GM12878 (cell line): Measurements from ENCODE around the gene PFKP. TPM values are rescaled to one million over a fixed set of nuclear protein-coding genes. Genes with fewer than 3 reads are reported as not detected.
A peak's percentile ranks its signal among the peaks of the same experiment; 100 is the strongest.

Experiments used
- ATAC-seq: fragments of 200-7000 bp; cut with Tn5 transposase; 3 replicates; pipeline ENCODE4 v1.9.1; 2020; ENCODE audit warnings: mild to moderate bottlenecking, moderate library complexity
- BruUV-seq: library from RNA; stranded (reverse); fragments of 400-500 nt; replicated peaks from 2 replicates; lab custom pipeline; 2021; lab: Mats Ljungman, UMichigan
- CTCF ChIA-PET: fragments of 300-600 bp; sonication (Branson Sonifier 250); formaldehyde crosslinking; extraction: SDS; loops from one replicate; lab custom pipeline; 2021; ENCODE audit warnings: inconsistent platforms; lab: Yijun Ruan, JAX
- POLR2A ChIA-PET: fragments of 350-600 bp; formaldehyde crosslinking; extraction: SDS; loops from one replicate; lab custom pipeline; 2021; ENCODE audit warnings: inconsistent platforms; lab: Charles Lee
- RAD21 ChIA-PET: fragments of 300-600 bp; sonication (Branson Sonifier 250); formaldehyde crosslinking; loops from one replicate; lab custom pipeline; 2023; ENCODE audit warnings: antibody characterized with exemption; ENCODE audit not compliant: unreplicated experiment; lab: Charles Lee
- SMC1A ChIA-PET: fragments of 300-600 bp; sonication (Branson Sonifier 250); formaldehyde crosslinking; loops from one replicate; lab custom pipeline; 2023; ENCODE audit not compliant: unreplicated experiment, uncharacterized antibody; lab: Charles Lee
- DNase-seq: peaks from one replicate; pipeline ENCODE4 v3.0.0-alpha.2; 2011; ENCODE audit warnings: low read depth, low spot score
- FAIRE-seq: peaks from 3 replicates; lab custom pipeline; 2011; peaks lifted over from hg19 to GRCh38; lab: Jason Lieb, UNC
- H2AFZ ChIP-seq: 2 replicates; pipeline ENCODE4 v1.6.0; 2011; ENCODE audit warnings: low read depth, low read length, control low read depth; ENCODE audit not compliant: control insufficient read depth
- H3K27ac ChIP-seq: 2 replicates; pipeline ENCODE4 v1.5.1; 2011; ENCODE audit warnings: control low read depth; ENCODE audit not compliant: control insufficient read depth, insufficient read depth
- H3K27me3 ChIP-seq, 2 experiments: replicated peaks in 1 of 2; 2 replicates each; pipeline versions ENCODE4 v1.6.0 to v1.6.1; 2011; ENCODE audit warnings: low read length in 1 of 2; ENCODE audit not compliant: control insufficient read depth in 2 of 2, insufficient read depth in 2 of 2
- H3K36me3 ChIP-seq, 2 experiments: 2 replicates each; pipeline ENCODE4 v1.5.1; 2011; ENCODE audit warnings: low read length in 1 of 2; ENCODE audit not compliant: control insufficient read depth in 2 of 2, insufficient read depth in 2 of 2
- H3K4me1 ChIP-seq: 2 replicates; pipeline ENCODE4 v1.6.1; 2011; ENCODE audit warnings: mild to moderate bottlenecking, low read length, moderate library complexity, mixed read lengths; ENCODE audit not compliant: control insufficient read depth, insufficient read depth
- H3K4me2 ChIP-seq: 2 replicates; pipeline ENCODE4 v1.6.0; 2011; ENCODE audit warnings: control low read depth; ENCODE audit not compliant: control insufficient read depth, insufficient read depth
- H3K4me3 ChIP-seq: fragments of 200-600 bp; sonication (generic); 2 replicates; pipeline ENCODE4 v1.5.1; 2016
- H3K79me2 ChIP-seq: 2 replicates; pipeline ENCODE4 v1.6.0; 2011; ENCODE audit warnings: low read length; ENCODE audit not compliant: control insufficient read depth, insufficient read depth
- H3K9ac ChIP-seq: 2 replicates; pipeline ENCODE4 v1.8.0; 2011; ENCODE audit warnings: low read length, control low read depth, mixed read lengths; ENCODE audit not compliant: control insufficient read depth, insufficient read depth
- H3K9me3 ChIP-seq: replicated peaks from 3 replicates; pipeline ENCODE4 v1.5.1; 2011; ENCODE audit warnings: mild to moderate bottlenecking, low read length; ENCODE audit not compliant: control insufficient read depth, insufficient read depth
- H4K20me1 ChIP-seq: 2 replicates; pipeline ENCODE4 v1.6.0; 2011; ENCODE audit not compliant: control insufficient read depth, insufficient read depth
- EGR1 ChIP-seq, 2 experiments: IDR thresholded peaks; 1 replicate in 1 of 2; 2 replicates in 1 of 2; pipeline ENCODE4 v1.6.1; 2011 to 2012; ENCODE audit warnings: low read depth in 2 of 2, low read length in 2 of 2, borderline replicate concordance in 1 of 2, mild to moderate bottlenecking in 1 of 2, moderate library complexity in 1 of 2
- HDGF ChIP-seq: fragments of 450-650 bp; IDR thresholded peaks from 2 replicates; pipeline ENCODE4 v1.6.1; 2016; ENCODE audit warnings: antibody characterized with exemption
- JUND ChIP-seq: IDR thresholded peaks from 2 replicates; pipeline ENCODE4 v1.6.1; 2012; ENCODE audit warnings: low read depth, mild to moderate bottlenecking, low read length, improper control_type of control experiment, moderate library complexity
- MXI1 ChIP-seq: fragments of 150-350 bp; IDR thresholded peaks from 2 replicates; pipeline ENCODE4 v1.6.1; 2011; ENCODE audit warnings: low read depth, mild to moderate bottlenecking, inconsistent platforms, low read length, improper control_type of control experiment
- NFYB ChIP-seq: IDR thresholded peaks from 2 replicates; pipeline ENCODE4 v1.6.1; 2011; ENCODE audit warnings: low read depth, mild to moderate bottlenecking, low read length, improper control_type of control experiment, moderate library complexity; ENCODE audit not compliant: insufficient read depth
- NR2C2 ChIP-seq: IDR thresholded peaks from 2 replicates; pipeline ENCODE4 v1.6.1; 2011; ENCODE audit warnings: borderline replicate concordance, low read depth; ENCODE audit not compliant: control insufficient read depth, insufficient read length
- NRF1 ChIP-seq: conservative IDR thresholded peaks from 2 replicates; pipeline ENCODE4 v1.6.1; 2011; ENCODE audit warnings: mild to moderate bottlenecking, low read depth, low read length, improper control_type of control experiment
- POLR2A ChIP-seq: IDR thresholded peaks from 2 replicates; pipeline ENCODE4 v1.6.1; 2011; ENCODE audit warnings: low read depth, mild to moderate bottlenecking, low read length
- RCOR1 ChIP-seq: conservative IDR thresholded peaks from 2 replicates; pipeline ENCODE4 v1.6.1; 2012; ENCODE audit warnings: low read depth, low read length, improper control_type of control experiment
- SREBF1 ChIP-seq: IDR thresholded peaks from 2 replicates; pipeline ENCODE4 v1.6.1; 2012; ENCODE audit warnings: mild to moderate bottlenecking, low read length
- SUZ12 ChIP-seq: fragments of 200-600 bp; sonication (generic); IDR thresholded peaks from one replicate; pipeline ENCODE4 v1.6.1; 2018; ENCODE audit warnings: antibody characterized with exemption, mild to moderate bottlenecking; ENCODE audit not compliant: unreplicated experiment
- ZZZ3 ChIP-seq: IDR thresholded peaks from 2 replicates; pipeline ENCODE4 v1.6.1; 2011; ENCODE audit warnings: low read depth; ENCODE audit not compliant: control insufficient read depth, insufficient read length
- WGBS: methylation state at CpG from one replicate; pipeline ENCODE4 v1.1.6; 2016; ENCODE audit warnings: low lambda C conversion rate; ENCODE audit not compliant: insufficient replicate concordance, insufficient coverage; ENCODE audit errors: missing lambda C conversion rate; 5-methylcytosine and 5-hydroxymethylcytosine counted together
- in situ Hi-C: fragments of 300-500 bp; cut with MboI; formaldehyde crosslinking; loops from 9 replicates; pipeline ENCODE4 v1.14.3; 2018; ENCODE audit warnings: mixed read lengths
- intact Hi-C: fragments of 100-400 bp; cut with micrococcal nuclease; formaldehyde crosslinking; loops from one replicate; pipeline ENCODE4 v1.14.2; 2022; ENCODE audit not compliant: unreplicated experiment
- polyA plus RNA-seq, 11 experiments: library from polyadenylated mRNA; depleted of rRNA in 4 of 11; unstranded in 6 of 11; stranded (reverse) in 5 of 11; fragments of >200 nt; fragmentation: Nextera tagmentation in 4 of 11; fragmentation: Illumina TruSeq in 1 of 11; extraction: Ambion mirVana in 4 of 11; extraction: Trizol in 1 of 11; gene quantifications; 1 replicate in 1 of 11; 2 replicates in 10 of 11; pipeline versions ENCODE4 v1.2.1 to v1.2.3, GENCODE V29; 2011 to 2016; ENCODE audit warnings: inconsistent platforms in 2 of 11, missing spikeins in 2 of 11, low read depth in 1 of 11
- total RNA-seq, 4 experiments: library from RNA; depleted of rRNA in 3 of 4; stranded (reverse); fragments of >200 nt in 3 of 4; fragmentation: Illumina TruSeq in 1 of 4; extraction: Trizol in 1 of 4; gene quantifications; 2 replicates each; pipeline versions ENCODE4 v1.2.1 to v1.2.3, GENCODE V29; 2013 to 2021
- TF ChIP-seq, protein P1 (sequence below): fragments of 450-650 bp; IDR thresholded peaks from 2 replicates; pipeline ENCODE4 v1.6.1; 2017; ENCODE audit warnings: borderline replicate concordance
- TF ChIP-seq, protein P2 (sequence below): IDR thresholded peaks from 2 replicates; pipeline ENCODE4 v1.6.1; 2011; ENCODE audit warnings: borderline replicate concordance, low read depth, mild to moderate bottlenecking, moderate library complexity, mixed read lengths, low read length; ENCODE audit not compliant: insufficient read depth; ENCODE audit errors: extremely low read length
- TF ChIP-seq, protein P3 (sequence below): fragments of 450-650 bp; IDR thresholded peaks from 2 replicates; pipeline ENCODE4 v1.6.1; 2014; ENCODE audit warnings: mild to moderate bottlenecking
- TF ChIP-seq, protein P4 (sequence below): IDR thresholded peaks from 2 replicates; pipeline ENCODE4 v1.6.1; 2012; ENCODE audit warnings: low read depth, low read length, improper control_type of control experiment
- TF ChIP-seq, protein P5 (sequence below): fragments of 450-650 bp; IDR thresholded peaks from 2 replicates; pipeline ENCODE4 v1.6.1; 2016; ENCODE audit warnings: mild to moderate bottlenecking

Gene PFKP
- total and polyA plus RNA-seq, 10 of the 15 experiments (the other 5 are each of a cell fraction or from before 2014, with no cell fraction given): 27.0 to 145 (median 95.7) TPM

DNA sequence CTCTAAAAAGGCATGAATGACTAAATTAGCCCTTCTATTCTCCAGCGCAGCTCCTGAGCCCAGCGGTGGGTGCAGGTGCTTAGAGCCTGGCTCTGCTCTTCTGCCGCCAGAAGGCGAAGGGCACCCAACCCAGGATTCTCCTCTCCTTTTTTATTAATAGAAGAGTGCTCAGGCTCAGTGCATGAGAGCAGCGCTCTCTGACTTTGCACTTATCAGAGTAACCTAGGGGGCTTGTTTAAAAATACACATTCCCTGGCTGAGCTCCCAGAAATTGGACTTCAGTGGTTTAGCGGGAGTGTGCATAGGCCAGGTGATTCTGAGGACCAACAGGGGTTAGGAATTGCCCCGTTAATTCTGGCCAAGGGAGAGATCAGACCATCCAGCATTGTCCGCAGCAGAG is 1.7 kb upstream of the PFKP start (continued):
- TF ChIP-seq JUND (no peak), MXI1 (no peak)

DNA sequence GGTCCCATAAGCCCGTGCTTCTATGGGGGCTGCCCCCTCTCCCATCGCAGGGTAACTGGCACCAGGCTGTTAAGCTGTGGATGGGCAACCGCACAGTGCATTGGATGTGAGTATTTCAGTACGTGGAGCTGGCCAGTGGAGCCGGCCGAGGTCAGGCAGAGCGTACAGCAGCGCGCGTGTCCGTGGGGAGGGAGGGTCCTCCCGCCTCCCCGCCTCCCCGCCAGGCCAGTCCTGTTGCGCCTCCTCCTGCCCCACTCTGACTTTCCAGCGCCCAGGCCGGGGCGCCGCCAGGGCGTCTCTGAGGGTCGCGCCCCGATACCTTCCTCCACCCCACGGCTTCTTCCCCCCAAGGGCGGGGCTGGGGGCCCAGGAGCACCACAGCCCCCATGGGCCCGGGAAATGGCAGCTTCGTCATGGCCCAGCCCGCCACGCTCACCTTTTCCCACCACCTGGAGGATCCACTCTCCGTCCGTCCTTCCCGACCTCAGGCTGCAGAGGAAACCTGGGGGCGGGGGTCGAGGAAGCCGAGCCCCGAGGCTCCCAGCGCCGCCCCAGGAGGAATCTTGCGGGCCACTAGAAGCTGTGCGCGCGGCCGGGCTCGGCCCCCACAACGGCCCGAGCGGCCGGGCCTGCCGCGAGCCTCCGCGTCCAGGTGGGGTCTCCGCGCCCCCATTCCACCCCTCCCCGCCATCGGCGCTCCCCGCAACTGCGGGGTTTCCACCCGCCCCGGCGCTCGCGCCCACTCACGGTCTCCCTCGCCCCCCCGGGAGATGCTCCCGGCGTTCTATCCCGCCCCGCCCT is 831 bp upstream of the PFKP start:
- peak overlapping the region; percentile 77 for H3K4me2 ChIP-seq
- H3K79me2 ChIP-seq: peaks cover 41% of the 10 kb centered on the region
- ChIA-PET CTCF (no interaction called here), SMC1A (no interaction called here), POLR2A (no interaction called here), RAD21 (no interaction called here)
- no peak for DNase-seq
- in situ Hi-C loops (no loop called here), intact Hi-C loops (loop anchor here (2.0 kb wide), 1 partner anchor 16 kb away; no protein-coding TSS in a partner anchor)
- H3K27ac ChIP-seq: no peak overlapping the region
- H3K9ac ChIP-seq: no peak overlapping the region
- peaks cover 2% of the 10 kb centered on the region; the same call in 1 of the 2 replicates for H4K20me1 ChIP-seq
- no peak overlapping the region for H2AFZ ChIP-seq
- 26% methylated on average over 52 of the region's 71 CpGs for WGBS
- ATAC-seq: no peak
- no peaks in the 10 kb centered on the region; a peak in 1 of 4 replicates for H3K27me3 ChIP-seq
- no peak for FAIRE-seq
- BruUV-seq: no TSS peak
- peaks cover 0 to 8% of the 10 kb centered on the region in 2 experiments; a peak in 2 of 4 replicates for H3K36me3 ChIP-seq
- H3K4me1 ChIP-seq: peaks cover 4% of the 10 kb centered on the region
- H3K4me3 ChIP-seq: peak overlapping the region; percentile 70
- H3K9me3 ChIP-seq: no peaks in the 10 kb centered on the region
- TF ChIP-seq SREBF1 (no peak), HDGF (no peak), EGR1 (IDR thresholded peaks at IDR 0.05; ENCODE audit: borderline replicate concordance in 1 of 2, low read depth in 2 of 2, low read length in 2 of 2) (no peak), ZZZ3 (no peak), RCOR1 (no peak), NR2C2 (no peak), SUZ12 (no peak), NFYB (no peak), POLR2A (no peak), NRF1 (no peak)
- TF ChIP-seq, protein P1, sequence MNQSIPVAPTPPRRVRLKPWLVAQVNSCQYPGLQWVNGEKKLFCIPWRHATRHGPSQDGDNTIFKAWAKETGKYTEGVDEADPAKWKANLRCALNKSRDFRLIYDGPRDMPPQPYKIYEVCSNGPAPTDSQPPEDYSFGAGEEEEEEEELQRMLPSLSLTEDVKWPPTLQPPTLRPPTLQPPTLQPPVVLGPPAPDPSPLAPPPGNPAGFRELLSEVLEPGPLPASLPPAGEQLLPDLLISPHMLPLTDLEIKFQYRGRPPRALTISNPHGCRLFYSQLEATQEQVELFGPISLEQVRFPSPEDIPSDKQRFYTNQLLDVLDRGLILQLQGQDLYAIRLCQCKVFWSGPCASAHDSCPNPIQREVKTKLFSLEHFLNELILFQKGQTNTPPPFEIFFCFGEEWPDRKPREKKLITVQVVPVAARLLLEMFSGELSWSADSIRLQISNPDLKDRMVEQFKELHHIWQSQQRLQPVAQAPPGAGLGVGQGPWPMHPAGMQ: no peak
- TF ChIP-seq, protein P2, sequence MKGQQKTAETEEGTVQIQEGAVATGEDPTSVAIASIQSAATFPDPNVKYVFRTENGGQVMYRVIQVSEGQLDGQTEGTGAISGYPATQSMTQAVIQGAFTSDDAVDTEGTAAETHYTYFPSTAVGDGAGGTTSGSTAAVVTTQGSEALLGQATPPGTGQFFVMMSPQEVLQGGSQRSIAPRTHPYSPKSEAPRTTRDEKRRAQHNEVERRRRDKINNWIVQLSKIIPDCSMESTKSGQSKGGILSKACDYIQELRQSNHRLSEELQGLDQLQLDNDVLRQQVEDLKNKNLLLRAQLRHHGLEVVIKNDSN: no peak
- TF ChIP-seq, protein P3, sequence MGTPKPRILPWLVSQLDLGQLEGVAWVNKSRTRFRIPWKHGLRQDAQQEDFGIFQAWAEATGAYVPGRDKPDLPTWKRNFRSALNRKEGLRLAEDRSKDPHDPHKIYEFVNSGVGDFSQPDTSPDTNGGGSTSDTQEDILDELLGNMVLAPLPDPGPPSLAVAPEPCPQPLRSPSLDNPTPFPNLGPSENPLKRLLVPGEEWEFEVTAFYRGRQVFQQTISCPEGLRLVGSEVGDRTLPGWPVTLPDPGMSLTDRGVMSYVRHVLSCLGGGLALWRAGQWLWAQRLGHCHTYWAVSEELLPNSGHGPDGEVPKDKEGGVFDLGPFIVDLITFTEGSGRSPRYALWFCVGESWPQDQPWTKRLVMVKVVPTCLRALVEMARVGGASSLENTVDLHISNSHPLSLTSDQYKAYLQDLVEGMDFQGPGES: no peak
- TF ChIP-seq, protein P4, sequence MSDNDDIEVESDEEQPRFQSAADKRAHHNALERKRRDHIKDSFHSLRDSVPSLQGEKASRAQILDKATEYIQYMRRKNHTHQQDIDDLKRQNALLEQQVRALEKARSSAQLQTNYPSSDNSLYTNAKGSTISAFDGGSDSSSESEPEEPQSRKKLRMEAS: no peak
- TF ChIP-seq, protein P5, sequence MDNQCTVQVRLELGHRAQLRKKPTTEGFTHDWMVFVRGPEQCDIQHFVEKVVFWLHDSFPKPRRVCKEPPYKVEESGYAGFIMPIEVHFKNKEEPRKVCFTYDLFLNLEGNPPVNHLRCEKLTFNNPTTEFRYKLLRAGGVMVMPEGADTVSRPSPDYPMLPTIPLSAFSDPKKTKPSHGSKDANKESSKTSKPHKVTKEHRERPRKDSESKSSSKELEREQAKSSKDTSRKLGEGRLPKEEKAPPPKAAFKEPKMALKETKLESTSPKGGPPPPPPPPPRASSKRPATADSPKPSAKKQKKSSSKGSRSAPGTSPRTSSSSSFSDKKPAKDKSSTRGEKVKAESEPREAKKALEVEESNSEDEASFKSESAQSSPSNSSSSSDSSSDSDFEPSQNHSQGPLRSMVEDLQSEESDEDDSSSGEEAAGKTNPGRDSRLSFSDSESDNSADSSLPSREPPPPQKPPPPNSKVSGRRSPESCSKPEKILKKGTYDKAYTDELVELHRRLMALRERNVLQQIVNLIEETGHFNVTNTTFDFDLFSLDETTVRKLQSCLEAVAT: no peak
